ENCODE data around the gene SLFNL1. TPM values are rescaled to one million over a fixed set of nuclear protein-coding genes. Genes with fewer than 3 reads are reported as not detected.

The SLFNL1 gene
- total RNA-seq, 6 experiments from 2014 or later = 0.07 to 0.17 (median 0.11) TPM; not detected in 2

GRCh38 chr1:41020109-41020576 is 1.4 kb downstream of the SLFNL1 start:
- H3K4me1 Mint-ChIP-seq (ENCODE audit: low read depth) = peaks cover 7% of the 10 kb centered on the region
- no peak for DNase-seq
- peak overlapping the region; percentile 63; the same call in 1 of the 2 replicates for H3K27ac Mint-ChIP-seq
- peaks cover 20% of the 10 kb centered on the region for H3K27me3 Mint-ChIP-seq (ENCODE audit: insufficient read depth)
- TF ChIP-seq CTCF (IDR thresholded peaks at IDR 0.05) = no peak
- no peak overlapping the region for H3K4me3 Mint-ChIP-seq
- peaks cover 12% of the 10 kb centered on the region; the same call in 1 of the 2 replicates for H3K36me3 Mint-ChIP-seq (ENCODE audit: low read depth)
- no peaks in the 10 kb centered on the region for H3K9me3 Mint-ChIP-seq

- no peak for DNase-seq
- Mint-ChIP-seq H3K36me3 (ENCODE audit: low read depth) (peaks cover 17% of the 10 kb centered on the region), H3K4me1 (ENCODE audit: low read depth) (peaks cover 7% of the 10 kb centered on the region), H3K9me3 (no peaks in the 10 kb centered on the region), H3K27ac (no peak overlapping the region), H3K27me3 (ENCODE audit: insufficient read depth) (peaks cover 22% of the 10 kb centered on the region), H3K4me3 (no peak overlapping the region)
- TF ChIP-seq CTCF (IDR thresholded peaks at IDR 0.05) = no peak
Measured at GRCh38 chr1:41019353-41019745, 2.2 kb downstream of the SLFNL1 start.

- peaks cover 19% of the 10 kb centered on the region for H3K27me3 Mint-ChIP-seq (ENCODE audit: insufficient read depth)
- no peak for DNase-seq
- H3K36me3 Mint-ChIP-seq (ENCODE audit: low read depth) = peaks cover 22% of the 10 kb centered on the region
Measured at GRCh38 chr1:41018018-41018410, 3.5 kb downstream of the SLFNL1 start.

DNA sequence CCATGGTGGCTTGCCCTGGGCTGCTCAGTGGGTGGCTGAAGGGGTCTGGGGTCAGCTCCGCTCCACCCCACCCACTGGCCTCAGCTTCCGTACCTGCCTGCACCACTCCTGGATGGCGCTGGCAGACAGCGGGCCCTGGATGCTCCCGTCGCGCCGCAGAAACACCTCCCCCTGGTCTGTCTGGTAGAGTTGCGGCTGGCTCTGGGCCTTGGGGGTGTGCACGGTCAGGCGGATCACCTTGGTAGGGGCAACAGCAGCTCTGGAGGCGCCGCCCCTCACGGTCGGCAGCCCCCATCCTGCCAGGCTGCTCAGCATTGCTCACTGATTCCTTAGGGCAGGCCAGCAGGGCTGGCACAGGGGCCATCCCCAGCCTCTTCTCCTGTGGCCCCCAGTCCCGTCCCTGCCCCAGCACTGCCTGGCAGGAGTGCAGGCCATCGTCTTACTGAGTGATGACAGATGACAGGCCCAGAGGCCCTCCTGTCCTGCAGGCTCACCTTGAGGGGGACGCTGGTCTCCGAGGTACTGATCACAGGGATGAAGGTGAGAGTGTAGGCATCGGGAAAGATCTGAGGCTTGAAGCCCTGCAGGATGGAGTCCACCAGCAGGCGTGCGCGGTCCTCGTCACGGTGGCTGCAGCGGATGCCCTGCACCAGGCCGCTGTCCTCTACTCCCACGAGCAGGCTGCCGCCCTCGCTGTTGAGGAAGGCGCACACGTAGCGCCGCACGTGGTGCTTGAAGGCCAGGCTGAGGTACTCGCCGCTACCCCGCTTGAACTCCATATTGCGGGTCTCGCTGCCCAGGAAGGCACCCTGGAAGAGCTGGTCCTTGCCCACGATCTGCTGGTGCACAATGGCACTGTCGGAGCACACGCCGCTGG is 4.1 kb downstream of the SLFNL1 start:
- no peak for DNase-seq
- H3K27ac Mint-ChIP-seq = no peak overlapping the region
- H3K9me3 Mint-ChIP-seq = no peaks in the 10 kb centered on the region
- H3K36me3 Mint-ChIP-seq (ENCODE audit: low read depth) = peaks cover 26% of the 10 kb centered on the region
- TF ChIP-seq CTCF (IDR thresholded peaks at IDR 0.05) = no peak
- no peaks in the 10 kb centered on the region for H3K4me1 Mint-ChIP-seq (ENCODE audit: low read depth)
- no peak overlapping the region for H3K4me3 Mint-ChIP-seq
- H3K27me3 Mint-ChIP-seq (ENCODE audit: insufficient read depth) = peaks cover 17% of the 10 kb centered on the region

More at GRCh38 chr1:41018018-41018410, 3.5 kb downstream of the SLFNL1 start:
- H3K27ac Mint-ChIP-seq = no peak overlapping the region
- no peak for TF ChIP-seq CTCF (IDR thresholded peaks at IDR 0.05)
- H3K4me3 Mint-ChIP-seq = no peak overlapping the region
- H3K9me3 Mint-ChIP-seq = no peaks in the 10 kb centered on the region
- H3K4me1 Mint-ChIP-seq (ENCODE audit: low read depth) = peaks cover 1% of the 10 kb centered on the region

DNA sequence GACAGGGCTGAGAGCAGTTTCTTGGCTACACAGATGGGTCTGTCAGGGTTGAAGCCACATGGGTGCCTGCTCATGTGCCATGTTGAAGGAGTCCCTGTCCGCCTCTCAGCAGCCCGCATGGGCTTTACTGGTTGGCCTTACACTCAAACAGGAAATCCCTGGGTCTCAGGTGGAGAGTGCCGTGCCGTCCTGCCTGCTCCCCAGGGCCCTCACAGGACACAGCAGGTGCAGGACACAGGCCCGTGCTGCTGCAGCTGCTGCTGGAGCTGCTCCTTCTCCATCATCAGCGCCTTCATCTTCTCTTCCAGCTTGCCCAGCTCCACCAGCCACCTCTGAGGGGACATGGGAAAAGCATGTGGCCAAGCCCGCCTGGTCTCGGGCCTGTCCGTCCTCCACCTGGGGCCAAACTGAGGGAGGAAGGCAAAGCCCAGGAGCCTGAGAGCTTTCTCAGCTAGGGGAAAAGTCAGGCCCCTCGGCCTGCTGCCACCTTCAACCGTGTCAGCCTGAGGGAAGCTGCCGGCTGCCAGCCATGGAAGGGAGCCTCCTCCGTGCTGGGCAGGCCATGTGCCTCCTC is 5.5 kb downstream of the SLFNL1 start:
- no peak for TF ChIP-seq CTCF (IDR thresholded peaks at IDR 0.05)
- H3K27ac Mint-ChIP-seq = no peak overlapping the region
- H3K4me3 Mint-ChIP-seq = no peak overlapping the region
- H3K4me1 Mint-ChIP-seq (ENCODE audit: low read depth) = no peaks in the 10 kb centered on the region
- peaks cover 38% of the 10 kb centered on the region for H3K36me3 Mint-ChIP-seq (ENCODE audit: low read depth)
- DNase-seq = no peak
- no peaks in the 10 kb centered on the region for H3K9me3 Mint-ChIP-seq
- peaks cover 16% of the 10 kb centered on the region for H3K27me3 Mint-ChIP-seq (ENCODE audit: insufficient read depth)

Data from HFFc6 (cell line).